Measurements from ENCODE around the gene CLEC11A.
"Not testable (repeated sequence)": the region's sequence is repeated elsewhere in the genome, so short reads cannot be mapped to it uniquely, and the experiment has no call there.

CLEC11A gene

DNA sequence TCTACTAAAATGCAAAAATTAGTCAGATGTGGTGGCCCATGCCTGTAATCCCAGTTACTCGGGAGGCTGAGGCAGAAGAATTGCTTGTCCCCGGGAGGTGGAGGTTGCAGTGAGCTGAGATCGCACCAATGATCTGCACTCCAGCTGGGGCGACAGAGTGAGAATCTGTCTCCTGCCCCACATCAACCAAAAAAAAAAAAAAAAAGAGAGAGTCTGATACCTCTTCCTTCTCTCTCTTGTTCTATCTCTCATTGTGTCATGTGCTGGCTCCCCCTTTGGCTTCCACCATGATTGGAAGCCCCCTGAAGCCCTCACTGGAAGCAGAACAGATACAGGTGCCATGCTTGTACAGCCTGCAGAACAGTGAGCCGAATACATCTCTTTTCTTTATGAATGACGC is 20.4 kb downstream of the CLEC11A start:
- no peaks in the 10 kb centered on the region for H3F3A ChIP-seq (ENCODE audit: insufficient read depth, low read length)
- H3K27me3 ChIP-seq (replicated peaks; ENCODE audit: insufficient read depth, low read length) = peaks cover 84% of the 10 kb centered on the region
- DNase-seq = no peak
- no peaks in the 10 kb centered on the region for H4K20me1 ChIP-seq (ENCODE audit: insufficient read depth, low read length)
- no peaks in the 10 kb centered on the region for H3K9me2 ChIP-seq (replicated peaks; ENCODE audit: insufficient read depth, low read length)
- H3K36me3 ChIP-seq (replicated peaks; ENCODE audit: insufficient read depth, low read length) = no peaks in the 10 kb centered on the region
- no peak overlapping the region for H3K27ac ChIP-seq (ENCODE audit: low read length)
- no peaks in the 10 kb centered on the region for H3K9me3 ChIP-seq (replicated peaks; ENCODE audit: insufficient read depth, low read length)
- no peaks in the 10 kb centered on the region for H3K4me1 ChIP-seq (ENCODE audit: low read length)
- TF ChIP-seq, protein P1, sequence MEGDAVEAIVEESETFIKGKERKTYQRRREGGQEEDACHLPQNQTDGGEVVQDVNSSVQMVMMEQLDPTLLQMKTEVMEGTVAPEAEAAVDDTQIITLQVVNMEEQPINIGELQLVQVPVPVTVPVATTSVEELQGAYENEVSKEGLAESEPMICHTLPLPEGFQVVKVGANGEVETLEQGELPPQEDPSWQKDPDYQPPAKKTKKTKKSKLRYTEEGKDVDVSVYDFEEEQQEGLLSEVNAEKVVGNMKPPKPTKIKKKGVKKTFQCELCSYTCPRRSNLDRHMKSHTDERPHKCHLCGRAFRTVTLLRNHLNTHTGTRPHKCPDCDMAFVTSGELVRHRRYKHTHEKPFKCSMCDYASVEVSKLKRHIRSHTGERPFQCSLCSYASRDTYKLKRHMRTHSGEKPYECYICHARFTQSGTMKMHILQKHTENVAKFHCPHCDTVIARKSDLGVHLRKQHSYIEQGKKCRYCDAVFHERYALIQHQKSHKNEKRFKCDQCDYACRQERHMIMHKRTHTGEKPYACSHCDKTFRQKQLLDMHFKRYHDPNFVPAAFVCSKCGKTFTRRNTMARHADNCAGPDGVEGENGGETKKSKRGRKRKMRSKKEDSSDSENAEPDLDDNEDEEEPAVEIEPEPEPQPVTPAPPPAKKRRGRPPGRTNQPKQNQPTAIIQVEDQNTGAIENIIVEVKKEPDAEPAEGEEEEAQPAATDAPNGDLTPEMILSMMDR (IDR thresholded peaks at IDR 0.05; ENCODE audit: low read length) = no peak
- no peak for TF ChIP-seq EZH2phosphoT487 (IDR thresholded peaks at IDR 0.05; ENCODE audit: low read length)
- no peak for TF ChIP-seq EZH2 (optimal IDR thresholded peaks at IDR 0.05; ENCODE audit: low read depth, low read length)
- no peak overlapping the region for H2AFZ ChIP-seq (ENCODE audit: low read length)
- no peak overlapping the region for H3K9ac ChIP-seq (ENCODE audit: low read length)
- H3K4me2 ChIP-seq (ENCODE audit: low read depth, low read length) = no peak overlapping the region
- no peaks in the 10 kb centered on the region for H3K79me2 ChIP-seq (ENCODE audit: low read length)
- H3K4me3 ChIP-seq (ENCODE audit: low read length) = no peak overlapping the region

DNA sequence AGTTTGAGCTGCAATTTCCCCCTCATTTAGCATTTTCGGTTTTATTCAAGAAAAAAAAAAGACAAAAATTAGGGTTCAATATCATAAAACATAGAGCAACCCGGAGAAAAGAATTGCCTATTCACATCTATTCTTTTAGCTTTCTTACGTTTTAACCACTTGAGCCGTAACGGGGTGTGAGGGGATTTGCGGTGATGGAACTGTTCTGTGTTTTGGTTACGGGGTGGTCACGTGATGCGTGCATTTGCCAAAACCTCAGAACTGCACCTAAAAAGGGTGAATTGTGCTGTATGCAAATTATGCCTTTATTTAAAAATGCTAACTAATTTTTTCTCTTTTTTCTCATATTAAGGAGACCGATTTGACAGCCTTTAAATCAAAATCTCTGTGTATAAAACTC is 22.1 kb downstream of the CLEC11A start:
- H3K36me3 ChIP-seq (replicated peaks; ENCODE audit: insufficient read depth, low read length) = no peaks in the 10 kb centered on the region
- peaks cover 82% of the 10 kb centered on the region for H3K27me3 ChIP-seq (replicated peaks; ENCODE audit: insufficient read depth, low read length)
- no peak overlapping the region for H3K27ac ChIP-seq (ENCODE audit: low read length)
- no peaks in the 10 kb centered on the region for H3K9me2 ChIP-seq (replicated peaks; ENCODE audit: insufficient read depth, low read length)
- H2AFZ ChIP-seq (ENCODE audit: low read length) = no peak overlapping the region
- no peak overlapping the region for H3K9ac ChIP-seq (ENCODE audit: low read length)
- no peak overlapping the region for H3K4me3 ChIP-seq (ENCODE audit: low read length)
- H3K79me2 ChIP-seq (ENCODE audit: low read length) = no peaks in the 10 kb centered on the region
- no peak overlapping the region for H3K4me2 ChIP-seq (ENCODE audit: low read depth, low read length)
- no peak for DNase-seq
- H3K9me3 ChIP-seq (replicated peaks; ENCODE audit: insufficient read depth, low read length) = no peaks in the 10 kb centered on the region
- no peaks in the 10 kb centered on the region for H3K4me1 ChIP-seq (ENCODE audit: low read length)
- no peaks in the 10 kb centered on the region for H3F3A ChIP-seq (ENCODE audit: insufficient read depth, low read length)
- TF ChIP-seq EZH2 (optimal IDR thresholded peaks at IDR 0.05; ENCODE audit: low read depth, low read length) (no peak), EZH2phosphoT487 (IDR thresholded peaks at IDR 0.05; ENCODE audit: low read length) (no peak)
- TF ChIP-seq, protein P1 (IDR thresholded peaks at IDR 0.05; ENCODE audit: low read length) = no peak
- H4K20me1 ChIP-seq (ENCODE audit: insufficient read depth, low read length) = no peaks in the 10 kb centered on the region

DNA sequence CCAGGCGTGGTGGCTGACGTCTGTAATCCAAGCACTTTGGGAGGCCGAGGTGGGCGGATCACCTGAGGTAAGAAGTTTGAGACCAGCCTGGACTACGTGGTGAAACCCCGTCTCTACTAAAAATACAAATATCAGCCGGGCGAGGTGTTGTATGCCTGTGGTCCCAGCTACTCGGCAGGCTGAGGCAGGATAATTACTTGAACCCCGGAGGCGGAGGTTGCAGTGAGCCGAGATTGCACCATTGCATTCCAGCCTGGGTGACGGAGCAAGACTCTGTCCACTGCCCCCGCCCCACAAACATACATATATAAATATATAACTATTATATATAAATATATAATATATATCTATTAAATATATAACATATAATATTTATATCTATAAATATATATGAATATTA is 24.0 kb downstream of the CLEC11A start:
- DNase-seq; H3K9me3 ChIP-seq (replicated peaks; ENCODE audit: insufficient read depth, low read length); H4K20me1 ChIP-seq (ENCODE audit: insufficient read depth, low read length); H3K9me2 ChIP-seq (replicated peaks; ENCODE audit: insufficient read depth, low read length); H3K4me1 ChIP-seq (ENCODE audit: low read length); H3K4me3 ChIP-seq (ENCODE audit: low read length); H3K9ac ChIP-seq (ENCODE audit: low read length); H3K4me2 ChIP-seq (ENCODE audit: low read depth, low read length); H3K36me3 ChIP-seq (replicated peaks; ENCODE audit: insufficient read depth, low read length); H3K79me2 ChIP-seq (ENCODE audit: low read length); H2AFZ ChIP-seq (ENCODE audit: low read length); H3K27ac ChIP-seq (ENCODE audit: low read length); H3F3A ChIP-seq (ENCODE audit: insufficient read depth, low read length): not testable (repeated sequence)
- peaks cover 84% of the 10 kb centered on the region for H3K27me3 ChIP-seq (replicated peaks; ENCODE audit: insufficient read depth, low read length)

DNA sequence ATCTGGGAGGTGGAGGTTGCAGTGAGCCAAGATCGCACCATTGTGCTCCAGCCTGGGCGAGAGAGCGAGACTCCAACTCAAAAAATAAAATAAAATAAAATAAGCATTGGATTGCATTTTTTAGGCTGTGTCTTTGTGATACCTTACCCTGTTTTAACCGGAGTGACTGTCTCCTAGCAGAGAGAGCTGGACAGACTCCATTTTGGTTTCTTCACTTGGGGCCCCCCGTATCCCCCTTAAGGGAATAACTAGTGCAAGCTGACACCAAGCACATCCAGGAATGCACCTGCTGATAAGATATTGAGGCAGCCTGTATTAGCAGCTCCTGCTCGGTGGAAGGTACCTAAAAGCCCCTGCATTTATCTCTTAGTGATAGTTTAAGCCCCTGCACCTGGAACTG is 26.3 kb downstream of the CLEC11A start:
- no peak for DNase-seq
- no peaks in the 10 kb centered on the region for H3K4me1 ChIP-seq (ENCODE audit: low read length)
- TF ChIP-seq EZH2phosphoT487 (IDR thresholded peaks at IDR 0.05; ENCODE audit: low read length) = no peak
- TF ChIP-seq, protein P1 (IDR thresholded peaks at IDR 0.05; ENCODE audit: low read length) = no peak
- TF ChIP-seq EZH2 (optimal IDR thresholded peaks at IDR 0.05; ENCODE audit: low read depth, low read length) = no peak
- peaks cover 86% of the 10 kb centered on the region for H3K27me3 ChIP-seq (replicated peaks; ENCODE audit: insufficient read depth, low read length)
- H3F3A ChIP-seq (ENCODE audit: insufficient read depth, low read length) = no peaks in the 10 kb centered on the region
- H3K36me3 ChIP-seq (replicated peaks; ENCODE audit: insufficient read depth, low read length) = no peaks in the 10 kb centered on the region
- no peak overlapping the region for H3K27ac ChIP-seq (ENCODE audit: low read length)
- H3K4me3 ChIP-seq (ENCODE audit: low read length) = no peak overlapping the region
- no peaks in the 10 kb centered on the region for H3K9me2 ChIP-seq (replicated peaks; ENCODE audit: insufficient read depth, low read length)
- H3K4me2 ChIP-seq (ENCODE audit: low read depth, low read length) = no peak overlapping the region
- H3K9ac ChIP-seq (ENCODE audit: low read length) = no peak overlapping the region
- H2AFZ ChIP-seq (ENCODE audit: low read length) = no peak overlapping the region
- no peaks in the 10 kb centered on the region for H3K9me3 ChIP-seq (replicated peaks; ENCODE audit: insufficient read depth, low read length)
- H3K79me2 ChIP-seq (ENCODE audit: low read length) = no peaks in the 10 kb centered on the region
- no peaks in the 10 kb centered on the region for H4K20me1 ChIP-seq (ENCODE audit: insufficient read depth, low read length)
